HCT116 (cell line): ENCODE results near the gene GAPDH. TPM values are rescaled to one million over a fixed set of nuclear protein-coding genes. Genes with fewer than 3 reads are reported as not detected.

Source experiments
- ATAC-seq: fragments of 200-7000 bp; cut with Tn5 transposase; 2 replicates; pipeline ENCODE4 v1.9.1; 2020; ENCODE audit warnings: mild to moderate bottlenecking, moderate library complexity
- BruUV-seq: library from RNA; stranded (reverse); fragments of 400-500 nt; replicated peaks from 2 replicates; lab custom pipeline; 2021; lab: Mats Ljungman, UMichigan
- CTCF ChIA-PET: fragments of 300-600 bp; sonication (Branson Sonifier 250); formaldehyde crosslinking; loops from one replicate; lab custom pipeline; 2021; ENCODE audit warnings: antibody characterized with exemption; lab: Charles Lee
- POLR2A ChIA-PET: fragments of 300-600, 350-600 bp; sonication (Branson Sonifier 250); formaldehyde crosslinking; loops from one replicate; lab custom pipeline; 2021; ENCODE audit warnings: antibody characterized with exemption; lab: Charles Lee
- RAD21 ChIA-PET, 2 experiments: fragments of 300-600 bp; sonication (Branson Sonifier 250); formaldehyde crosslinking; loops; one replicate each; lab custom pipeline; 2023; ENCODE audit warnings: low total read pairs in 2 of 2; ENCODE audit not compliant: uncharacterized antibody in 2 of 2, unreplicated experiment in 2 of 2, low non-redundant PET in 1 of 2; lab: Charles Lee
- DNase-seq: peaks from one replicate; pipeline ENCODE4 v3.0.0-alpha.2; 2010; ENCODE audit warnings: low read depth, low spot score
- H2AFZ ChIP-seq: fragments of 200-600 bp; shearing (Covaris generic), sonication (generic); 2 replicates; pipeline ENCODE4 v1.6.1; 2017; ENCODE audit warnings: low read depth, mixed run types, mixed read lengths, antibody characterized with exemption, low read length; ENCODE audit not compliant: poor library complexity, severe bottlenecking
- H3K27ac ChIP-seq: 2 replicates; pipeline ENCODE4 v1.5.1; 2012; ENCODE audit warnings: low read depth, low read length
- H3K27me3 ChIP-seq: fragments of 200-600 bp; sonication (generic); 2 replicates; pipeline ENCODE4 v1.6.1; 2016; ENCODE audit warnings: mixed run types, low read length, mixed read lengths; ENCODE audit not compliant: insufficient read depth
- H3K36me3 ChIP-seq, 2 experiments: fragments of 200-500 bp in 1 of 2; fragments of 200-600 bp in 1 of 2; sonication (Bioruptor generic) in 1 of 2; sonication (generic) in 1 of 2; 2 replicates each; pipeline versions ENCODE4 v1.5.1 to v1.6.1; 2014 to 2016; ENCODE audit warnings: low read length in 2 of 2, inconsistent platforms in 1 of 2, mixed read lengths in 1 of 2, mixed run types in 1 of 2; ENCODE audit not compliant: insufficient read depth in 2 of 2, control insufficient read depth in 1 of 2
- H3K4me1 ChIP-seq, 2 experiments: fragments of 200-600 bp in 1 of 2; sonication (generic) in 1 of 2; 2 replicates each; pipeline versions ENCODE4 v1.5.1 to v1.6.1; 2012 to 2017; ENCODE audit warnings: low read length in 2 of 2, inconsistent platforms in 1 of 2, mild to moderate bottlenecking in 1 of 2, mixed read lengths in 1 of 2, mixed run types in 1 of 2, moderate library complexity in 1 of 2; ENCODE audit not compliant: insufficient read depth in 2 of 2, control insufficient read depth in 1 of 2
- H3K4me2 ChIP-seq: fragments of 200-600 bp; sonication (generic); 2 replicates; pipeline ENCODE4 v1.6.1; 2017; ENCODE audit warnings: mixed run types, low read length, mixed read lengths
- H3K4me3 ChIP-seq, 2 experiments: fragments of 200-600 bp in 1 of 2; sonication (generic) in 1 of 2; replicated peaks in 1 of 2; 2 replicates each; pipeline ENCODE4 v1.5.1; 2011 to 2016; ENCODE audit warnings: low read length in 2 of 2, control low read depth in 1 of 2, low read depth in 1 of 2, mild to moderate bottlenecking in 1 of 2, mixed read lengths in 1 of 2, mixed run types in 1 of 2
- H3K79me2 ChIP-seq: fragments of 200-600 bp; sonication (generic); 2 replicates; pipeline ENCODE4 v1.6.1; 2017; ENCODE audit warnings: mild to moderate bottlenecking, mixed run types, low read length, moderate library complexity, mixed read lengths; ENCODE audit not compliant: insufficient read depth
- H3K9ac ChIP-seq: fragments of 200-600 bp; sonication (generic); 2 replicates; pipeline ENCODE4 v1.6.1; 2016; ENCODE audit warnings: low read length, mixed read lengths
- H3K9me2 ChIP-seq: fragments of 200-600 bp; sonication (generic), shearing (Covaris generic); 2 replicates; pipeline ENCODE4 v1.6.1; 2017; ENCODE audit warnings: mixed run types, mild to moderate bottlenecking, moderate library complexity; ENCODE audit not compliant: insufficient read depth
- H3K9me3 ChIP-seq, 2 experiments: fragments of 200-500 bp in 1 of 2; fragments of 200-600 bp in 1 of 2; sonication (Bioruptor generic) in 1 of 2; sonication (generic) in 1 of 2; 2 replicates each; pipeline ENCODE4 v1.6.1; 2014 to 2017; ENCODE audit warnings: low read length in 2 of 2, mixed read lengths in 2 of 2, inconsistent platforms in 1 of 2, low read depth in 1 of 2, mild to moderate bottlenecking in 1 of 2, mixed run types in 1 of 2, moderate library complexity in 1 of 2; ENCODE audit not compliant: control insufficient read depth in 1 of 2, insufficient read depth in 1 of 2
- H4K20me1 ChIP-seq: fragments of 200-600 bp; sonication (generic), shearing (Covaris generic); 2 replicates; pipeline ENCODE4 v1.6.1; 2017; ENCODE audit warnings: mixed run types, mild to moderate bottlenecking, moderate library complexity; ENCODE audit not compliant: insufficient read depth
- EGR1 ChIP-seq: IDR thresholded peaks from 2 replicates; pipeline ENCODE4 v1.6.1; 2012; ENCODE audit warnings: low read depth
- ELF1 ChIP-seq: IDR thresholded peaks from 2 replicates; pipeline ENCODE4 v1.6.1; 2012; ENCODE audit warnings: low read depth, borderline replicate concordance
- EZH2 ChIP-seq: fragments of 200-600 bp; sonication (generic); IDR thresholded peaks from 2 replicates; pipeline ENCODE4 v1.6.1; 2017; ENCODE audit warnings: antibody characterized with exemption, mixed run types
- FOSL1 ChIP-seq: IDR thresholded peaks from 2 replicates; pipeline ENCODE4 v1.6.1; 2012; ENCODE audit warnings: low read depth
- RAD21 ChIP-seq: IDR thresholded peaks from 2 replicates; pipeline ENCODE4 v1.6.1; 2012; ENCODE audit warnings: low read depth, mild to moderate bottlenecking
- SIN3A ChIP-seq: IDR thresholded peaks from 2 replicates; pipeline ENCODE4 v1.6.1; 2012; ENCODE audit warnings: low read depth
- SRF ChIP-seq: IDR thresholded peaks from 2 replicates; pipeline ENCODE4 v1.6.1; 2012; ENCODE audit warnings: low read depth
- ZFX ChIP-seq: fragments of 450-650 bp; IDR thresholded peaks from 2 replicates; pipeline ENCODE4 v1.6.1; 2017
- intact Hi-C: fragments of 100-400 bp; cut with micrococcal nuclease; formaldehyde crosslinking; loops from 2 replicates; pipeline ENCODE4 v1.10.0; 2022
- total RNA-seq: library from RNA; stranded (reverse); gene quantifications from one replicate; pipeline ENCODE4 v1.2.1, GENCODE V29; 2021; ENCODE audit not compliant: unreplicated experiment
- TF ChIP-seq, protein P1 (sequence below): IDR thresholded peaks from 2 replicates; pipeline ENCODE4 v1.6.1; 2011; ENCODE audit warnings: mild to moderate bottlenecking, low read length, moderate library complexity; ENCODE audit not compliant: insufficient replicate concordance; ENCODE audit errors: extremely low read depth
- TF ChIP-seq, protein P2 (sequence below), 3 experiments: fragments of 200-600 bp in 1 of 3; sonication (generic) in 1 of 3; IDR thresholded peaks in 2 of 3; conservative IDR thresholded peaks in 1 of 3; 2 replicates each; pipeline ENCODE4 v1.5.1; 2012 to 2017; ENCODE audit warnings: low read depth in 2 of 3, low read length in 2 of 3, antibody characterized with exemption in 1 of 3, borderline replicate concordance in 1 of 3, control low read depth in 1 of 3, mild to moderate bottlenecking in 1 of 3, mixed read lengths in 1 of 3, mixed run types in 1 of 3, moderate library complexity in 1 of 3; ENCODE audit not compliant: insufficient read depth in 1 of 3
- TF ChIP-seq, protein P3 (sequence below): IDR thresholded peaks from 2 replicates; pipeline ENCODE4 v1.6.1; 2012; ENCODE audit warnings: low read depth

The GAPDH gene
- total RNA-seq, 1 experiment from 2014 or later: 5,901 TPM

GRCh38 chr12:6520186-6520585 lies 14.1 kb upstream of the GAPDH start:
- H3K4me2 ChIP-seq: no peak overlapping the region
- no peaks in the 10 kb centered on the region for H4K20me1 ChIP-seq
- H2AFZ ChIP-seq: no peak overlapping the region
- no peak overlapping the region for H3K27ac ChIP-seq
- RAD21 ChIA-PET: no interaction called here
- intact Hi-C loops: no loop called here
- POLR2A ChIA-PET: no interaction called here
- no peaks in the 10 kb centered on the region for H3K27me3 ChIP-seq
- TF ChIP-seq SIN3A (no peak), ELF1 (no peak), FOSL1 (no peak), EZH2 (no peak), EGR1 (no peak)
- TF ChIP-seq, protein P1, sequence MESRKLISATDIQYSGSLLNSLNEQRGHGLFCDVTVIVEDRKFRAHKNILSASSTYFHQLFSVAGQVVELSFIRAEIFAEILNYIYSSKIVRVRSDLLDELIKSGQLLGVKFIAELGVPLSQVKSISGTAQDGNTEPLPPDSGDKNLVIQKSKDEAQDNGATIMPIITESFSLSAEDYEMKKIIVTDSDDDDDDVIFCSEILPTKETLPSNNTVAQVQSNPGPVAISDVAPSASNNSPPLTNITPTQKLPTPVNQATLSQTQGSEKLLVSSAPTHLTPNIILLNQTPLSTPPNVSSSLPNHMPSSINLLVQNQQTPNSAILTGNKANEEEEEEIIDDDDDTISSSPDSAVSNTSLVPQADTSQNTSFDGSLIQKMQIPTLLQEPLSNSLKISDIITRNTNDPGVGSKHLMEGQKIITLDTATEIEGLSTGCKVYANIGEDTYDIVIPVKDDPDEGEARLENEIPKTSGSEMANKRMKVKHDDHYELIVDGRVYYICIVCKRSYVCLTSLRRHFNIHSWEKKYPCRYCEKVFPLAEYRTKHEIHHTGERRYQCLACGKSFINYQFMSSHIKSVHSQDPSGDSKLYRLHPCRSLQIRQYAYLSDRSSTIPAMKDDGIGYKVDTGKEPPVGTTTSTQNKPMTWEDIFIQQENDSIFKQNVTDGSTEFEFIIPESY: no peak
- DNase-seq (no peak), ATAC-seq (no peak)
- no peaks in the 10 kb centered on the region for H3K9me2 ChIP-seq
- BruUV-seq: no TSS peak
- H3K9ac ChIP-seq: no peak overlapping the region
- CTCF ChIA-PET: no interaction called here
- no peaks in the 10 kb centered on the region for H3K9me3 ChIP-seq
- no peak overlapping the region for H3K4me3 ChIP-seq
- H3K36me3 ChIP-seq: peaks cover 72 to 75% of the 10 kb centered on the region in 2 experiments
- no peaks in the 10 kb centered on the region; the same call in 1 of the 2 replicates for H3K79me2 ChIP-seq
- H3K4me1 ChIP-seq: no peaks in the 10 kb centered on the region

GRCh38 chr12:6522193-6522592 lies 12.1 kb upstream of the GAPDH start:
- H3K79me2 ChIP-seq: no peaks in the 10 kb centered on the region
- no peak overlapping the region for H3K27ac ChIP-seq
- H3K9me2 ChIP-seq: no peaks in the 10 kb centered on the region
- no peaks in the 10 kb centered on the region for H4K20me1 ChIP-seq
- no peak for DNase-seq
- H3K9me3 ChIP-seq: no peaks in the 10 kb centered on the region
- ATAC-seq: no peak
- ChIA-PET RAD21 (no interaction called here), POLR2A (no interaction called here), CTCF (no interaction called here)
- H2AFZ ChIP-seq: no peak overlapping the region
- H3K4me1 ChIP-seq: no peaks in the 10 kb centered on the region
- TF ChIP-seq SRF: no peak
- no peak for TF ChIP-seq RAD21
- TF ChIP-seq, protein P2, sequence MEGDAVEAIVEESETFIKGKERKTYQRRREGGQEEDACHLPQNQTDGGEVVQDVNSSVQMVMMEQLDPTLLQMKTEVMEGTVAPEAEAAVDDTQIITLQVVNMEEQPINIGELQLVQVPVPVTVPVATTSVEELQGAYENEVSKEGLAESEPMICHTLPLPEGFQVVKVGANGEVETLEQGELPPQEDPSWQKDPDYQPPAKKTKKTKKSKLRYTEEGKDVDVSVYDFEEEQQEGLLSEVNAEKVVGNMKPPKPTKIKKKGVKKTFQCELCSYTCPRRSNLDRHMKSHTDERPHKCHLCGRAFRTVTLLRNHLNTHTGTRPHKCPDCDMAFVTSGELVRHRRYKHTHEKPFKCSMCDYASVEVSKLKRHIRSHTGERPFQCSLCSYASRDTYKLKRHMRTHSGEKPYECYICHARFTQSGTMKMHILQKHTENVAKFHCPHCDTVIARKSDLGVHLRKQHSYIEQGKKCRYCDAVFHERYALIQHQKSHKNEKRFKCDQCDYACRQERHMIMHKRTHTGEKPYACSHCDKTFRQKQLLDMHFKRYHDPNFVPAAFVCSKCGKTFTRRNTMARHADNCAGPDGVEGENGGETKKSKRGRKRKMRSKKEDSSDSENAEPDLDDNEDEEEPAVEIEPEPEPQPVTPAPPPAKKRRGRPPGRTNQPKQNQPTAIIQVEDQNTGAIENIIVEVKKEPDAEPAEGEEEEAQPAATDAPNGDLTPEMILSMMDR (IDR thresholded peaks at IDR 0.05 in 2 of 3, conservative IDR thresholded peaks at IDR 0.05 in 1 of 3; ENCODE audit: borderline replicate concordance in 1 of 3, insufficient read depth in 1 of 3, low read depth in 2 of 3, low read length in 2 of 3): no peak
- no peak for TF ChIP-seq ZFX
- TF ChIP-seq FOSL1: no peak
- TF ChIP-seq, protein P3, sequence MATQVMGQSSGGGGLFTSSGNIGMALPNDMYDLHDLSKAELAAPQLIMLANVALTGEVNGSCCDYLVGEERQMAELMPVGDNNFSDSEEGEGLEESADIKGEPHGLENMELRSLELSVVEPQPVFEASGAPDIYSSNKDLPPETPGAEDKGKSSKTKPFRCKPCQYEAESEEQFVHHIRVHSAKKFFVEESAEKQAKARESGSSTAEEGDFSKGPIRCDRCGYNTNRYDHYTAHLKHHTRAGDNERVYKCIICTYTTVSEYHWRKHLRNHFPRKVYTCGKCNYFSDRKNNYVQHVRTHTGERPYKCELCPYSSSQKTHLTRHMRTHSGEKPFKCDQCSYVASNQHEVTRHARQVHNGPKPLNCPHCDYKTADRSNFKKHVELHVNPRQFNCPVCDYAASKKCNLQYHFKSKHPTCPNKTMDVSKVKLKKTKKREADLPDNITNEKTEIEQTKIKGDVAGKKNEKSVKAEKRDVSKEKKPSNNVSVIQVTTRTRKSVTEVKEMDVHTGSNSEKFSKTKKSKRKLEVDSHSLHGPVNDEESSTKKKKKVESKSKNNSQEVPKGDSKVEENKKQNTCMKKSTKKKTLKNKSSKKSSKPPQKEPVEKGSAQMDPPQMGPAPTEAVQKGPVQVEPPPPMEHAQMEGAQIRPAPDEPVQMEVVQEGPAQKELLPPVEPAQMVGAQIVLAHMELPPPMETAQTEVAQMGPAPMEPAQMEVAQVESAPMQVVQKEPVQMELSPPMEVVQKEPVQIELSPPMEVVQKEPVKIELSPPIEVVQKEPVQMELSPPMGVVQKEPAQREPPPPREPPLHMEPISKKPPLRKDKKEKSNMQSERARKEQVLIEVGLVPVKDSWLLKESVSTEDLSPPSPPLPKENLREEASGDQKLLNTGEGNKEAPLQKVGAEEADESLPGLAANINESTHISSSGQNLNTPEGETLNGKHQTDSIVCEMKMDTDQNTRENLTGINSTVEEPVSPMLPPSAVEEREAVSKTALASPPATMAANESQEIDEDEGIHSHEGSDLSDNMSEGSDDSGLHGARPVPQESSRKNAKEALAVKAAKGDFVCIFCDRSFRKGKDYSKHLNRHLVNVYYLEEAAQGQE: no peak
- H3K9ac ChIP-seq: no peak overlapping the region
- H3K36me3 ChIP-seq: peaks cover 74 to 75% of the 10 kb centered on the region in 2 experiments
- H3K27me3 ChIP-seq: no peaks in the 10 kb centered on the region
- no TSS peak for BruUV-seq
- H3K4me3 ChIP-seq: no peak overlapping the region
- intact Hi-C loops: no loop called here
- H3K4me2 ChIP-seq: no peak overlapping the region
